ENCODE data around the gene MCM9.

The MCM9 gene

DNA sequence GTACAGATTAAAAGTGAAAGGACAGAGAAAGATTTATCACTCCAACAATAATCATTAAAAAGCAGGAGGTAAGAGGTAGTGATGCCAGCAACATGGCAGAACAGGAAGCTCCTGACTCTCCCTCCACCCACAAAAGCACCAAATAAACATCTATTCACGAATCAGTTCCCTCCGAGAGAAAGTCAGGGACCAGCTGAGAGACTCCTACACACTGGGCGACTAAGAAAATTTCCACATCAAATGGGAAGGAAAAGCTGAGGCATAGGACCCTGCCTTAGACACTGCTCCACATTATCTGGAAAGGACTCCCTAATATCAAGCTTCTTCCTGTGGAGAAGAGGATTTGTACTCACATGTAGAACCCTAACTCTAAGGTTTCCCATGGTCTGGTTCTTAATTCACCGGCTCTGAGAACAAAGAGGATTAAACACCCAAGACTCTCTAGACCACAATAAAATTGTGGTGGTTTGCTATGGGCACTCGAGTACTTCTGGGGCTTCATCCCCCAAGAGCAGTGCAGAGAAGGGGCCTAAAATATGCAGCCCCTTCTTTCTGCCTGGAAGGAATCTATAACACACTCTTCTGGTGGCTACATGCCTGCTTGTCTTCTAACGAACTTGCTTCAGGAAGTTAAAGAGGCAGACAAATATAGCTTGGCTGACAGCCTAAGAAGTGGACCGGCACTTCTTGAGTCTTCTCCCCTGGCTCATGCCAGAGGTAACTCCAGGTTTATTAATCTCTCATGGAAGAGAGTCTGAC lies 70.4 kb downstream of the MCM9 start:
- DNase-seq (ENCODE audit: low spot score): no peak

DNA sequence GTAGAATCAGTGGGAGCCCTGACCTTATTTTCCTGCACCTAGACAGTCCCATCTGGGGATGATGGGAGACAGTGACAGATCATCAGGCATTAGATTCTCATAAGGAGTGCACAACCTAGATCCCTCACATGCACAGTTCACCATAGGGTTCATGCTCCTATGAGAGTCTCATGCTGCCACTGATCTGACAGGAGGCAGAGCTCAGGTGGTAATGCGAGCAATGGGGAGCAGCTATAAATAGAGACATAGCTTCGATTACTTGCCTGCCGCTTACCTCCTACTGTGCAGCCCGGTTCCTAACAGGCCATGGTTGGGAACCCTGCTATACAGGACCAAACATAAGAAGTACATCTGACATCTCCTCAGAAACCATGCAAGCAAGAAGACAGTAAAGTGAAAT lies 72.5 kb downstream of the MCM9 start:
- no peak for DNase-seq (ENCODE audit: low spot score)

DNA sequence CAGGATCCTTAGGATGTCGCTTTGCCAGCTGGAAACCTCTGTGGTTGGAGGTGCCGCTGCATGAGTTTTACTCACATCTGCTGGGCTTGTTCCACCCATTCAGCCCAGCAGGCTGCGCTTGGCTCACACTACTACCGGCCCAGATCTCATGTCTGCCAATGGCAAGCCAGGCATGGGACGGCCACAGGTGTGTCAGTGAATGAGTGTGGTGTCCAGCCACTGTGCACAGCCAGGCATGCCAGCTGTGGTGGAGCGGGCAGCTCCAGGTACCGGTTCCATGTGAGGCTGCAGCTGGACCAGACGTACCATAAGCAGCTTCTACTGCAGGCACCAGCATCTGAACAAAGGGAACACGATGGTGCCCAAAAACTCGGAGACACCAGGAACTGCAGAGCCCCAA lies 74.1 kb downstream of the MCM9 start:
- DNase-seq (ENCODE audit: low spot score): no peak

DNA sequence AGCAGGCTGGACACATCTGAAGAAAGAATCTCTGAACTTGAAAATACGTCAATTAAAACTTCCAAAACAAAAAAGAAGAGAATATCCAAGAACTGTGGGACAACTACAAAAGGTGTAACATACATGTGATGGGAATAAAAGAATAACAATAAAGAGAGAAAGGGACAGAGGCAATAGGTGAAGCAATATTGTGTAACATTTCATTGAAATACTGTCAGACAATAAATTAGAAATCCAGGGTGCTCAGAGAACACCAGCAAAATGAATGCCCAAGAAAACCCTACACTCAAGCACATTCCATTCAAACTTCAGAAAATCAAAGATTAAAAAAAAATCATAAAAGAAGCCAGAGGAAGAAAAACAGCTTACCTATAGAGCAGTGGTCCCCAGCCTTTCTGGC lies 74.6 kb downstream of the MCM9 start:
- no peak for DNase-seq (ENCODE audit: low spot score)

DNA sequence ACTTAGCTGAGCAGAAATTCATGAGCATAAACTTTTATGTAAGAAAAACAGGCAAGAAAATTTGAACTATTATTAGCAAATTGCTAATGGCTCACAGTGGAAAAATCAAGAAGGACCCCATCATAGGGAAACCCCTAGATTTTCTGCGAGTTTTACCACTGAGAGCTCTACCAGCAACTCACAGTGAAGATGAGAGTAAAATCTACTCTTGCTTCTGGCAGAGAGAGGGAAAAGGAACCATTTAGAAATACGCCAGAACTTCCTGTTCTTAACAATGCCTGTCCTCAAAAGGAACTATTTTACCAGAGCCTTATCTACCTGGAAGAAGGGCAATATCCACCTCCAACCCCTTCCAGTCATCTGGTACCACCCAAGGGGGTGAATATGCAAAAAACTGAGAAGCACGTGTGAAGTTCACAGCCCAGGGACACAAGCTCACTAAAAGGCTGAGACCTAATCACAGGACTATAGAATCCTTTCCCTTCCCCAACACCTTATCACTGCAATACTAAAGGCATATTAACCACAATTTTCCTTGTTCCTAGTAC lies 75.4 kb downstream of the MCM9 start:
- DNase-seq (ENCODE audit: low spot score): no peak

DNA sequence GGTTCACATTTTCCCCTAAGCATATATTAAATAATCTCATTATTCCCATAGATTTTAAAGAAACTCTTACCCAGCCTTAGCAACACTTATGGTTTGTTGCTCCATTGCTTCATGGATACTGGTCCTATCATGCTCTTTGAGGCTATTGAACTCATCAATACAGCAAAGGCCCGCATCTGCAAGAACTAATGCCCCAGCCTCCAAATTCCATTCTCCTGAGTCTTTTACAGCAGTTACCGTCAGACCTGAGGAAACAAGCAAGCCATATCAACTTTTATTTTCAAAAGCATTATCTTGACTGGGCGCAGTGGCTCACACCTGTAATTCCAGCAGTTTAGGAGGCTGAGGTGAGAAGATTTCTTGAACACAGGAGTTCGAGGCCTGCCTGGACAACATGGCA lies 78.7 kb downstream of the MCM9 start:
- no peak for DNase-seq (ENCODE audit: low spot score)

DNA sequence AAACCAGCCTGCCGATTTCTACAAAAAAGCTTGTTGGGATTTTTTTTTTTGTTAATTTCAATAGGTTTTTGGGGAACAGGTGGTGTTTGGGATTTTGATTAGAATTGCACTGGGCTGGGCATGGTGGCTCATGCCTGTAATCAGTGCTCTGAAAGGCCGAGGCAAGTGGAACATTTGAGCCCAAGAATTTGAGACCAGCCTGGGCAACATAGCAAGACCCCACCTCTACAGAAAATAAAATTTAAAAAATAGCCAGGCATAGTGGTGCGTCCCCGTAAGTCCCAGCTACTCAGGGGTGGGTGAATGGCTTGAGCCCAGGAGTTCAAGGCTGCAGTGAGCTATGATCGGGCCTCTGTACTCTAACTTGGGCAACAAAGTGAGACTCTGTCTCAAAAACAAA lies 81.6 kb downstream of the MCM9 start:
- DNase-seq (ENCODE audit: low spot score): no peak

DNA sequence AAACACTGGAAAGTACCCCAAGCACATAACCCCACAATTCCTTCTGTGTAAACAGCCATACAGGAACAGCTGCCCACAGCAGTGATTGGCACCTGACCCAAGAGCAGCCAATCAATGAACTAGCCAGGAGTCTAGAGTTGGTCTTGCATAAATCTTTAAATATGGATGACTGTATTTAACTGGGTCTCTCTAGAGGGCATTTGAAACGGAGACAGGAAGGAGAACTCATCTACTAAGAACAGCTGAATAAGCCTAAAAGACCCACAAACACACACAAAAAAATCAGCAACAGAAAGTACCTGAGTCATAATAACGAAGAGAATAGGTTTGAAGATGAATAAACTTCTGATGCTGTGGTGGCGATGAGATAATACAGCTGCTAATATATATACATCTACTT lies 90.0 kb downstream of the MCM9 start:
- no peak for DNase-seq (ENCODE audit: low spot score)

DNA sequence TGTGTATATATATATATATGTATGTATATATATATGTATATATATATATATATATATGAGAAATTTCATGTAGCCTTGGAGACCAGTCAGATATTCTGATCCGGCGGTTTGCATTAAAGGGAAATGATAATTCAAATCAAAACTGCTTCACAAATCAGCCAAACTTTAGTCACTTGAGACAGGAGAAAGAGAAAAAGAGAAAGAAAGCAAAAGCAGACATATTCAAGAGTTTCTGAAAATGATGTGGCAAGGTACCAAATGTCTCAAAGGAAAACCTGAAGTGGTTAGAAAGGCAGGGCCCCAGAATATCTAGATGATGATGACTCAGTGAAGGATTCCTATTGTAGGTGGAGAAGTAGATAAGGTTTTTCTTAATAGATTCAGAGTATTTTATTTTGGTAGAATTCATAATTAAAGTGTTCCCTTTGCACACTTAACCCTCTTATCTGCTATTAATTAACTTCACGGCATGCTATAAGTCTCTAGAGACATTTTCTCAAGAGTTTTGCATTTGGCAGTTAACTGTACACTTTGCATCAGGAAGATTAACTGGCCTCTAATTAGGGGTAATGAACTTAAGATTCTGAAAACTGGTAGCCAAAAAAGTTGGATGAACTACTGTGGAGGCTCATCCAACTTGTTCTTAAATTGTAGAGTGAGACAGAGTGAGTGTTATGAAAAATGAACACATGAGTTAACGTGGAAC lies 91.1 kb downstream of the MCM9 start:
- DNase-seq (ENCODE audit: low spot score): no peak

DNA sequence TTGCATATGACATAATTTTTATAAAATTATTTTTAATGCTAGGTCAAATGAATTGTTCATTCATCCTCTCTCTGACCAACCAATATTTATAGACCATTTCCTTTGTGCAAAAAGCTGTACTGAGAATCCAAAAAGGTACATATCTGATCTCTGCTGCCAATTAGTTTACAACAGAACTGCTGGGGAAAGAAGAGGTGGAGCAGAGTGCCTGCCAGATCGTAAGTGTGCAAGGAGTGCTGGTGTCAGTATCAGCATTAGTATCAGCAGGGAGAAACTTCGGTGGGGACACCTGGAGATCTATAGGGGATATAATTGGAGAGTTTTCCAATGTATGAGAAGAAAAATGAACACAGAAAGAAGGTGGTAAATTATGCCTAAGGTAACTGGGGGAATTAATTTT lies 104.3 kb downstream of the MCM9 start:
- DNase-seq (ENCODE audit: low spot score): no peak

DNA sequence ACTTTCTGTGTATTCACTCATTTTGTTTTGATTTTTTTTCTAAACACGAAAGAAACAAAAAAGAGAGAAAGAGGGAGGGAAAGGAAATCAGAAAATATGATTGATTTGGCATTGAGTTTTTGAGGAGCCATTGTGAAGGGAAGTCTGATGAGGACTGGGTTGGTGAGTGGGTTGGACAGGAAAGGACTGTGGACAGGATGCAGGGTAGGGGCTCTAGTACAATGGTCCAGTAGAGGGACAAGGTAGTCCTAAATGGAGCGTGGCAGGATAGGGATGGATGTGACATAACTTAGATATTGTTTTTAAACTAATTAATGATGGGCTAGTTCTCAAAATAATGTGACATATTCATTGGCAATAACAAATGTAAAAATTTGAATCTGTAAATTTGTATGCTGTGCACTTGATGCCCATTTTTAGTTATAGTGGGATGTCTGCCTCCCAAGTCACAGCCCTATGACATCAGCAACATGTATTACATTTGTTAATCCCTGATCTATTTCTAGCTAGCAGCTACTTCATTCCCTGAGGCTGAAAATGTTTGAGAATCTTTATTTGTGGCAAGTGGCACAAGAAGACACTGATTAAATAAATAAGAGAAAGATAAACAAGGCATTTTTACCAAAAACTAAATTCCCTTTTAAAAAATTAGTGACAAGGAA lies 105.0 kb downstream of the MCM9 start:
- DNase-seq (ENCODE audit: low spot score): no peak

DNA sequence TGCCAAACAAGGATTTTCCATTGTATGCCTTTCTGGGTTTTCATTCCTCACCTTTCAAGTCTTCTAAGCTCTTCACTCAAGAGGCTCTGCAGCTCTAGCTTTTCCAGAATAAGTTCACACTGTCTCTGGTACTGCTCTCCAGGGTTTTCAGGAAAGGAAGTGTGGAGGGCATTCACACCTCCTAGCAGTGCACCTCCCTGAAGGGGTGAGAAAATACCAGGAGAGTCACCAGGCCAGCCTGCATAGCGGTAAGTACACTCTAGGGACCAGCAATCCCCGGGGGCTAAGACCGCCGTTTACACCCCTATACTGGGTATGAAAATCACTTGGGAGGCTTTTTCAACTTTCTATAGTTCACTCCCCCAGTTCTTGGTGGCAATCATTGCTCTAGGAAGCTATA lies 108.9 kb downstream of the MCM9 start:
- DNase-seq (ENCODE audit: low spot score): no peak

DNA sequence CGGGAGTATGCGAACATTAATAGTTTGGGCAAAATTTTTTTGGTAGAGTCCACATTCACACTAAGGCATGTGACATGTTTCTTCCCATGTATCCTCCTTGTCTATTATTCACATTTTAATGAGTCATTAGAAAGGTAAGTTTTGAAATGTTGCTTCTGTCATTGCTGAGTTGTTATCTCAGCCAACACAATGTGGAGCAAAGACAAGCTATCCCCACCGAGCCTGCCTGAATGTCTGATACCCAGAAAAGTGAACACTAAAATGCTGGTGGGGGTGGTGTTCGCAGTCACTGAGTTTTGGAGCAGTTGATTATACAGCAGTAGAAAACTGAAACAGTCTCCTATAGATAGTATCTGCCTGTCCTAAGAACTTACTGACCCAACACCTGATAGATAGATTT lies 109.3 kb downstream of the MCM9 start:
- no peak for DNase-seq (ENCODE audit: low spot score)

DNA sequence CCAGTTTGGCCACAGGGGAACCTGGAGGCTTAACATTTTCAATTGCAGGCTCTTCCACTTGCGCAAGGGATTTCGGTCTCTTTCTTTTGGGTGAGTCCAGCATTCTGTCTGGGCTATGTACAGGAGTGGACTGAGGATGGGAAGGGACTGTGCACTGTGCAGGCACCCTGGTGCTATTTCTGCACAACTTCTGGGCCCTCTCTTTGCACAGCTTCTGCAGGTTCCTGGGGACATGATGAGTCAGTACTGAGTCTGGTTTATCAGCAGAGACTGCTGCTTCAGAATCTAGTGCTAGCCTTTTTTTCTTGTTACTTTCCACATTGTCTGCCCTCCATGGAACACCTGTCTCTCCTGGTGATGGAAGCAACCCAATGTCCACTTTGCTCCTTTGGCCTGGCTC lies 119.5 kb downstream of the MCM9 start:
- DNase-seq (ENCODE audit: low spot score): no peak

DNA sequence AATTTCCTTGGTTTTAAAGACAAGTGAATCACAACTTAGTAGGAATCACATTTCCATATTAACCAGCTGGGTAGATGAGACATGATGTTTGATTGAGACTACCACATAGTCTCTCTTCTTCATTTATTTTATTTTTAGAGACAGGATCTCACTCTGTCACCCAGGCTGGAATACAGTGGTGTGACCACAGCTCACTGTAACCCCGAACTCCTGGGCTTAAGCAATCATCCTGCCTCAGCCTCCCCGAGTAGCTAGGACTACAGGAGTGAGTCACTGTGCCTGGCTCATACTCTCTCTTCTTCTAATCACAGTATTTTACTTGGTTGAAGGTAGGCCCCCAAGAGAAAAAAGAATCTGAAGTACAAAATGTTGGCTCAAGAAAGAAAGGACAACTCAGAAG lies 121.2 kb downstream of the MCM9 start:
- DNase-seq (ENCODE audit: low spot score): no peak

DNA sequence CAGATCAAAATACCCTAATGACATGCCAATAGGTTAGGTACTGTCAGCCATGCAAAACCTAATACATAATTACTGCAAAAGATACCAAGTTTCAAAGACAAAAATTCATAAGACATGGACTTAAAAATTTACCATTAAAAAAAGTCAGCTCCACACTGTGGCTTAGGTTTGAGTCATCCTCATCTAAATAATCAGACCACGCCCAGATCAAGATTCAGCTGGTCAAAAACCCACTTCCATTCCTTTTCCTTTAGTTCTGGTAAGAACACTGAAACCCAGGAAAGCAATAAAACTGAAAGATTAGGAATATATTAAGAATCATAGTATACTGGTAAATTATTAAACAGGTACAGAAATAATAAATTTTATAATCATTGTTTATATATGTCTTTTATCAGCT lies 122.0 kb downstream of the MCM9 start:
- DNase-seq (ENCODE audit: low spot score): no peak

DNA sequence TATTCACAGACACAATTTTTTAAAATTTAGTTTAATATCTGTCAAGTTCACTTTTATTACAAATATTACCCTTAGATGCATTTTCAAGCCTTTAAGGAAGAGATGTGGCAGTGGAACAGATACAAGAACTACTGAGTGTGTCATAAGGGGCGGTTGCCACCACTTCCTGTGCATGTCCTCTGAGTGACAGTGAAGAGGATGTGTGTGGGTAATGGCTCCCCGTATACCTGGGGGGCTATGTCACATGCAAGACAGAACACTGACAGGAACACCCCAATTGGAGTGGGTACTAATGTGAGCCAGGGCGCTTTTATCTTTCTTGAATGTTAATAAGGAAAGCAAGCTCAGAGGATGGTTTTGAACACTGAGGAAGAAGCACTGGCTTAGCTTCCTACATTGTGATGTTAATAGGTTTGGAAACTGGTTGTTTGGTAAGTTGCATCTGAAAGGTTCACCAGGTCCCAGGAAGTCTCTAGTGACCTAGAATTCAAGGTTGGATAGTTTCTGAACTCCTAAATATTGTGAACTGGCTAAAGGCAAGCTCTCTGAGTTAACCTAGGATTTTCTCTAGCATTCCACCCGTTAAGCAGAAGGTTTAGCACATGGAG lies 124.4 kb downstream of the MCM9 start:
- DNase-seq (ENCODE audit: low spot score): peak; percentile 79

DNA sequence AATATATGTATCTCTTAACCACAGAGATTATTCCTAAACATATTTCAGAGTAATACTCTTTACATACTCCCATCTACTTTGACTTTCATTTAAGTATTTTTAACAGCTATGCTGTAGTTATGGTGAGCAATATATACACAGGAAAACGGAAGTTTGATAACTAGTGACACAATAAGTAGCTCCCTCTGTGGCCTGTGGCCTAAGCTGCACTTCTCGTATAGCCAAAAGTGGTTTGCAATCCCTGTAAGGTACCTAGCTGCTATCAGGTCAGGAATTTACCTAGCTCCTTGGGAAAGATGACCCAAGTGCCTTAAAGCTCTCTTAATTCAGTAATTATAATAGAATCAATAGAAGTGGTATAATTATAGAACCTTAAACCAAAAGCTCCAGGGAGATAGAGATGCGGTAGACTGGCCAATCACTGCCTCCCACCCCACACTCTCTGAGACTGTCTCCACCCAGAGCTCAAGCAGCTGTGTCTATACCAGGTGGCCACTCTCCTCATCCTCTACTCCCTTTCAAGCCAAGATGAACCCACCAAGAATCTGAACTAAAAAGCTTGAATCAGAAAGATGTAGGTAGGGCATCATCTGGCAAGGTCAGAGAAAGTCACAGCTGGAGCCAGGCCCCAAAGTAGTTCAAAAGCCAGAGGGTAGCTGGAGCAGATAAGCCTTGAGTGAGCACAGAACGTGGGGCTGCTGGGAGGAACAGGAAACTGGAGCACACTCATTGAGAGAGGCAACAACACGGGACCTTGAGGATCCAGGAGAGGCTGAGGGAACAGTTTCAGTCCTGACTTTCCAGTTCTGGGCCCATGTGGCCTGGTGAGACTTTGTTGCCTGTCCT lies 125.9 kb downstream of the MCM9 start:
- peak; percentile 37 for DNase-seq (ENCODE audit: low spot score)

DNA sequence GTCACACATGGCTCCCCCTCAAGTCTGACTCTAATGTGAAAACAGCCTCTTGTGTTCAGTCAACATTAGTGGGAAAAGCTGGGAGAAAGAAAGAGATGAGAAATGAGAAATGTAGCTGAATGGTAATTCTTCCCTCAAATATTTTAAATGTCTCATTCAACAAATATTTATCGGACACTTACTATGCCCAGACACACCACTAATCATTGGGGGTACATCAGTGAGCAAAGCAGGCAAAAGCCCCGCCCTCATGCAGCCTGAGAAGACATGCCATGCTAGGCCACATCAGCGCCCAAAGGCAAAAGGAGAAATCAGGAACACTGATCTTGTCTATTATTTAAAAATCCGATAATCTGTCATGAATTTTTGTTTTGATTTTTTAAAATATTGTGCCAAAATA lies 130.9 kb downstream of the MCM9 start:
- DNase-seq (ENCODE audit: low spot score): no peak

DNA sequence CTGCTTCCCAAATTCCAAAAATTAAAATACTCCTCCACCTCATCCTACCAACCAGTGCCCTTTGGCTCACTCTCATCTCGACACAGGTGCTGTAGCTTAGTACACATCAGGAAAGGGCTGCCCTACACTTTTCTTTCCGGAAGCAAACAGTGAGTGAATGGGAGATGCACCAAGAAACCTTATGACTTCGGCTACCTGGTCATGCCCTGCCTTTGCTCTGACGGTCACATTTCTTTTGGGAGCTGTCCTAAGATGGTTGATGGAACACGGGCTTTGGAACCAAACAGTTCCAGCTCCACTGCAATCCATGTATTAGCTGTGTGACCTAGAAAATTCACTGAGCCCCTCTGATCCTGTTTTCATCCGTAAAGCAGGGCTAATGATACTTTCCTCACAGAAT lies 133.7 kb downstream of the MCM9 start:
- no peak for DNase-seq (ENCODE audit: low spot score)

DNA sequence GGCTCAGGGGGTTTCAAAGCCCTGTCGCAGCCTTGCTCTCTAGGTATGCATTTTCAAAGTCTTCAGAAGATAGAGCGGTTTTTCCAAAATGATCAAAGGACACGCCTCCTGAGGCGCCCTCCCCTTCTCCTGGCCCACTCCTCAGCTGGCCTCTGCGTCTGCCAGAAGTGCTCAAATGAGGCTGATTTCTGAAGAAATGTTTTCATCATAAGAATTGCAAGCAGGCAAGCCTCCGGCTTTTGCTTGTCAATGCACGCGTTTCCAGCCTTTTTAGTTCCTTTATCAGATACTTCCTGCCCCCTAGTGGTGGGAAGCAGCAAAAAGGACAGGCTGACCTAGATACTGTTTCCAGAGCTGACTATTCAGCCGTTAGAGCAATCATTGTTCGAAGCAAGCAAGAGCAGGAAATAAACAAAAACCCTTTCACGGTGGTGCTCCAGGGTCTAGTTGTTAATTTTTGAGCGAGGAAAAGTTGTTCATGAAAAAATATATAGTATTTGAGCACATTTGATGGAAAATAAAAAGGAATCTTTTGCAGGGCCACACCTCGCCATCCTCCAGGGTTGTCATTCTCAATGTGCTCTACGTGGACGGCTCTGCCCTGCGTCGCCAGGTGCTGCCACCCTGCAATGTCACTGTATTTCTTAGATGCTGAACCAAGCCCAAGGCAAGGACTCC lies 134.4 kb downstream of the MCM9 start:
- peak; percentile 91 for DNase-seq (ENCODE audit: low spot score)

Data from CD4-positive, alpha-beta T cell treated with Interleukin-6 at 100 ng/mL for 8 hours (primary cell).